H1 (cell line): ENCODE data around the gene COBLL1. TPM values are rescaled to one million over a fixed set of nuclear protein-coding genes. Genes with fewer than 3 reads are reported as not detected.

Experiments used
- CTCF ChIA-PET: fragments of 300-600 bp; sonication (Branson Sonifier 250); formaldehyde crosslinking; loops from one replicate; lab custom pipeline; 2021; ENCODE audit not compliant: partially characterized antibody; lab: Charles Lee
- POLR2A ChIA-PET: fragments of 300-600 bp; sonication (Branson Sonifier 250); formaldehyde crosslinking; loops from one replicate; lab custom pipeline; 2021; ENCODE audit warnings: inconsistent platforms; ENCODE audit not compliant: partially characterized antibody; lab: Charles Lee
- DNase-seq, 2 experiments: peaks; one replicate each; pipeline versions ENCODE4 v3.0.0 to v3.0.0-alpha.2; 2010 to 2022; ENCODE audit warnings: low spot score in 2 of 2, low read depth in 1 of 2, mixed read lengths in 1 of 2
- FAIRE-seq: peaks from 2 replicates; lab custom pipeline; 2011; peaks lifted over from hg19 to GRCh38; lab: Jason Lieb, UNC
- H2AFZ ChIP-seq: 2 replicates; pipeline ENCODE4 v1.8.1; 2012; ENCODE audit warnings: low read length, inconsistent platforms
- H2AK5ac ChIP-seq: 2 replicates; pipeline ENCODE4 v1.6.1; 2013; ENCODE audit warnings: low read depth, low read length
- H2BK120ac ChIP-seq: replicated peaks from 2 replicates; pipeline ENCODE3; 2013; ENCODE audit warnings: low read depth, low read length, inconsistent platforms
- H2BK12ac ChIP-seq: 2 replicates; pipeline ENCODE4 v1.6.1; 2013; ENCODE audit warnings: low read depth, low read length
- H2BK15ac ChIP-seq: 2 replicates; pipeline ENCODE4 v1.6.1; 2013; ENCODE audit warnings: low read length
- H2BK20ac ChIP-seq: 2 replicates; pipeline ENCODE4 v1.6.1; 2013; ENCODE audit warnings: low read length
- H2BK5ac ChIP-seq: 2 replicates; pipeline ENCODE4 v1.6.1; 2013; ENCODE audit warnings: low read depth, low read length
- H3K14ac ChIP-seq: 2 replicates; pipeline ENCODE4 v1.6.1; 2013; ENCODE audit warnings: inconsistent platforms; ENCODE audit not compliant: insufficient read length
- H3K18ac ChIP-seq: 2 replicates; pipeline ENCODE4 v1.6.1; 2013; ENCODE audit warnings: low read length; ENCODE audit errors: extremely low read depth
- H3K23ac ChIP-seq: 2 replicates; pipeline ENCODE4 v1.6.1; 2013; ENCODE audit warnings: inconsistent platforms; ENCODE audit not compliant: insufficient read length
- H3K23me2 ChIP-seq: 2 replicates; pipeline ENCODE4 v1.6.1; 2013; ENCODE audit warnings: low read depth, low read length
- H3K27ac ChIP-seq: 2 replicates; pipeline ENCODE4 v1.6.1; 2011; ENCODE audit warnings: low read depth, low read length, inconsistent platforms
- H3K27me3 ChIP-seq, 4 experiments: replicated peaks in 1 of 4; 1 replicate in 1 of 4; 2 replicates in 3 of 4; pipeline versions ENCODE4 v1.6.1 to v1.8.1; 2011 to 2013; ENCODE audit warnings: low read length in 3 of 4, mild to moderate bottlenecking in 3 of 4, inconsistent platforms in 2 of 4, mixed read lengths in 2 of 4, moderate library complexity in 1 of 4; ENCODE audit not compliant: control insufficient read depth in 3 of 4, insufficient read depth in 3 of 4; ENCODE audit errors: extremely low read depth in 1 of 4
- H3K36me3 ChIP-seq, 4 experiments: 2 replicates each; pipeline versions ENCODE4 v1.6.1 to v1.8.1; 2011 to 2013; ENCODE audit warnings: mild to moderate bottlenecking in 4 of 4, low read length in 3 of 4, moderate library complexity in 2 of 4, control low read depth in 1 of 4, inconsistent platforms in 1 of 4; ENCODE audit not compliant: insufficient read depth in 4 of 4, control insufficient read depth in 2 of 4
- H3K4ac ChIP-seq: replicated peaks from 2 replicates; pipeline ENCODE3; 2013; ENCODE audit warnings: low read length, low read depth, mixed read lengths, inconsistent platforms; ENCODE audit not compliant: insufficient read length
- H3K4me1 ChIP-seq, 4 experiments: replicated peaks in 1 of 4; 1 replicate in 1 of 4; 2 replicates in 3 of 4; pipeline versions ENCODE4 v1.6.1 to v1.8.1; 2011 to 2013; ENCODE audit warnings: low read length in 3 of 4, inconsistent platforms in 2 of 4, mixed read lengths in 1 of 4; ENCODE audit not compliant: insufficient read depth in 4 of 4, control insufficient read depth in 3 of 4
- H3K4me2 ChIP-seq, 2 experiments: 2 replicates each; pipeline versions ENCODE4 v1.6.1 to v1.8.1; 2011 to 2013; ENCODE audit warnings: low read depth in 2 of 2, low read length in 2 of 2, control low read depth in 1 of 2, inconsistent platforms in 1 of 2, mild to moderate bottlenecking in 1 of 2; ENCODE audit not compliant: insufficient read depth in 1 of 2
- H3K4me3 ChIP-seq, 4 experiments: fragments of 200-600, 300-600 bp in 1 of 4; sonication (generic), shearing (Covaris generic), sonication (Bioruptor Twin) in 1 of 4; 2 replicates each; pipeline versions ENCODE4 v1.5.1 to v1.8.1; 2011 to 2016; ENCODE audit warnings: low read length in 4 of 4, low read depth in 3 of 4, control low read depth in 2 of 4, inconsistent platforms in 2 of 4, mild to moderate bottlenecking in 2 of 4, mixed read lengths in 1 of 4, moderate library complexity in 1 of 4; ENCODE audit not compliant: insufficient read depth in 2 of 4; ENCODE audit errors: extremely low read depth in 1 of 4
- H3K56ac ChIP-seq: replicated peaks from 2 replicates; pipeline ENCODE3; 2013; ENCODE audit warnings: low read depth, mild to moderate bottlenecking, mixed read lengths, low read length, inconsistent platforms; ENCODE audit not compliant: insufficient read length
- H3K79me1 ChIP-seq: 2 replicates; pipeline ENCODE4 v1.6.1; 2013; ENCODE audit warnings: low read depth, low read length, control low read depth
- H3K79me2 ChIP-seq, 2 experiments: 2 replicates each; pipeline versions ENCODE4 v1.6.1 to v1.8.1; 2012 to 2013; ENCODE audit warnings: low read length in 2 of 2, mild to moderate bottlenecking in 2 of 2, inconsistent platforms in 1 of 2; ENCODE audit not compliant: insufficient read depth in 2 of 2, control insufficient read depth in 1 of 2
- H3K9ac ChIP-seq, 4 experiments: replicated peaks in 1 of 4; 1 replicate in 1 of 4; 2 replicates in 3 of 4; pipeline versions ENCODE4 v1.6.1 to v1.8.1; 2011 to 2013; ENCODE audit warnings: low read depth in 3 of 4, low read length in 3 of 4, control low read depth in 2 of 4, mild to moderate bottlenecking in 2 of 4, moderate library complexity in 2 of 4, inconsistent platforms in 1 of 4; ENCODE audit errors: extremely low read depth in 1 of 4
- H3K9me3 ChIP-seq, 2 experiments: 2 replicates each; pipeline versions ENCODE4 v1.6.1 to v1.8.1; 2012 to 2013; ENCODE audit warnings: mild to moderate bottlenecking in 2 of 2, moderate library complexity in 2 of 2, control low read depth in 1 of 2, inconsistent platforms in 1 of 2, low read depth in 1 of 2, low read length in 1 of 2, mixed read lengths in 1 of 2; ENCODE audit not compliant: insufficient read depth in 2 of 2
- H4K20me1 ChIP-seq, 2 experiments: replicated peaks in 1 of 2; 2 replicates each; pipeline versions ENCODE3 to v1.8.1; 2011 to 2013; ENCODE audit warnings: inconsistent platforms in 2 of 2, low read length in 2 of 2, mild to moderate bottlenecking in 1 of 2; ENCODE audit not compliant: insufficient read depth in 2 of 2, control insufficient read depth in 1 of 2
- H4K5ac ChIP-seq: 2 replicates; pipeline ENCODE4 v1.6.1; 2013; ENCODE audit warnings: low read length, low read depth, mixed read lengths, inconsistent platforms; ENCODE audit not compliant: insufficient read length
- H4K8ac ChIP-seq: 2 replicates; pipeline ENCODE4 v1.8.0; 2013; ENCODE audit warnings: mild to moderate bottlenecking, moderate library complexity, low read length, inconsistent platforms; ENCODE audit not compliant: insufficient read depth; ENCODE audit errors: extremely low read depth
- H4K91ac ChIP-seq: replicated peaks from 2 replicates; pipeline ENCODE3; 2013; ENCODE audit warnings: low read length, mixed read lengths, inconsistent platforms; ENCODE audit not compliant: insufficient read length
- TAF1 ChIP-seq: IDR thresholded peaks from 2 replicates; pipeline ENCODE4 v1.6.1; 2011; ENCODE audit warnings: mild to moderate bottlenecking, low read depth, low read length
- whole genome bisulfite sequencing, 2 experiments: shearing (Covaris generic) in 1 of 2; methylation state at CpG; one replicate each; pipeline versions ENCODE4 v1.1.6 to v1.1.7; 2013 to 2015; ENCODE audit warnings: low lambda C conversion rate in 2 of 2, mixed read lengths in 2 of 2, inconsistent platforms in 1 of 2, low coverage in 1 of 2, missing lambda C conversion rate in 1 of 2; ENCODE audit not compliant: insufficient replicate concordance in 2 of 2, insufficient coverage in 1 of 2, insufficient read length in 1 of 2; ENCODE audit errors: extremely low coverage in 1 of 2, missing lambda C conversion rate in 1 of 2; 5-methylcytosine and 5-hydroxymethylcytosine counted together
- polyA plus RNA-seq, 7 experiments: library from polyadenylated mRNA; depleted of rRNA in 3 of 7; stranded (reverse) in 5 of 7; unstranded in 2 of 7; fragments of >200 nt in 5 of 7; fragments of 200-250 nt in 2 of 7; gene quantifications; 1 replicate in 5 of 7; 2 replicates in 1 of 7; 4 replicates in 1 of 7; pipeline versions ENCODE4 v1.2.1 to v1.2.3, GENCODE V29; 2011 to 2013; ENCODE audit warnings: missing spikeins in 2 of 7, mixed read lengths in 2 of 7
- total RNA-seq: library from RNA; stranded (reverse); fragmentation: NEBNext Ultra II Directional; extraction: Animal tissue kit (Norgen Biotek cat#: 25700); gene quantifications from 2 replicates; pipeline ENCODE4 v1.2.1, GENCODE V29; 2021

COBLL1 gene
- total and polyA plus RNA-seq, 2 of the 8 experiments (the other 6 are each of a cell fraction or from before 2014, with no cell fraction given) = 2.2 to 6.2 TPM

- H3K56ac ChIP-seq = no peak overlapping the region
- H3K4me1 ChIP-seq = no peaks in the 10 kb centered on the region
- H4K91ac ChIP-seq = no peak overlapping the region
- H3K4ac ChIP-seq = no peak overlapping the region
- H3K36me3 ChIP-seq = no peaks in the 10 kb centered on the region
- no peak for FAIRE-seq
- no peaks in the 10 kb centered on the region for H3K9me3 ChIP-seq
- DNase-seq = no peak
- H3K18ac ChIP-seq = no peak overlapping the region
- H3K27ac ChIP-seq = no peak overlapping the region
- no peak overlapping the region for H2BK120ac ChIP-seq
- CTCF ChIA-PET = interaction anchor here (0.8 to 1.3 kb wide), 3 partner anchors 9 to 26 kb away, joined by 3 to 6 read pairs (median 3); no protein-coding TSS in a partner anchor
- 92% methylated on average over 2 of the region's 2 CpGs; no CpG with 5 or more reads in 1 of the 2 experiments for WGBS, 2 experiments
- no peak for TF ChIP-seq TAF1
- no peak overlapping the region for H2BK20ac ChIP-seq
- no peak overlapping the region for H3K23ac ChIP-seq
- H3K14ac ChIP-seq = no peak overlapping the region
- H2BK15ac ChIP-seq = no peak overlapping the region
- H3K4me2 ChIP-seq = no peak overlapping the region
- H4K20me1 ChIP-seq = no peaks in the 10 kb centered on the region
- no peak overlapping the region for H2BK12ac ChIP-seq
- H4K5ac ChIP-seq = no peak overlapping the region
- no peaks in the 10 kb centered on the region for H3K27me3 ChIP-seq
- H3K23me2 ChIP-seq = no peaks in the 10 kb centered on the region
- POLR2A ChIA-PET = no interaction called here
- no peak overlapping the region for H2AK5ac ChIP-seq
- no peaks in the 10 kb centered on the region for H3K79me1 ChIP-seq
- H3K9ac ChIP-seq = no peak overlapping the region
- no peak overlapping the region for H2AFZ ChIP-seq
- H4K8ac ChIP-seq = no peak overlapping the region
- H3K79me2 ChIP-seq = no peaks in the 10 kb centered on the region
- no peak overlapping the region for H2BK5ac ChIP-seq
- no peak overlapping the region for H3K4me3 ChIP-seq
Measured at GRCh38 chr2:164690361-164690760, 151.3 kb downstream of the COBLL1 start.
